Epithelial cell of prostate (primary cell): Measurements from ENCODE around the gene GLRA2.

Experiments
- DNase-seq: peaks from one replicate; pipeline ENCODE4 v3.0.0-alpha.2; 2011; ENCODE audit warnings: low read depth, low spot score
- H3K27ac ChIP-seq: fragments of 450-650 bp; 2 replicates; pipeline ENCODE4 v1.5.1; 2017; ENCODE audit warnings: mild to moderate bottlenecking

Gene GLRA2

GRCh38 chrX:14694611-14695010, 165.3 kb downstream of the GLRA2 start:
- DNase-seq, result no peak
- H3K27ac ChIP-seq, result no peak overlapping the region

GRCh38 chrX:14697451-14697850, 168.1 kb downstream of the GLRA2 start:
- no peak for DNase-seq
- no peak overlapping the region for H3K27ac ChIP-seq

GRCh38 chrX:14698790-14699189, 169.5 kb downstream of the GLRA2 start:
- DNase-seq, result no peak
- H3K27ac ChIP-seq, result no peak overlapping the region

DNA sequence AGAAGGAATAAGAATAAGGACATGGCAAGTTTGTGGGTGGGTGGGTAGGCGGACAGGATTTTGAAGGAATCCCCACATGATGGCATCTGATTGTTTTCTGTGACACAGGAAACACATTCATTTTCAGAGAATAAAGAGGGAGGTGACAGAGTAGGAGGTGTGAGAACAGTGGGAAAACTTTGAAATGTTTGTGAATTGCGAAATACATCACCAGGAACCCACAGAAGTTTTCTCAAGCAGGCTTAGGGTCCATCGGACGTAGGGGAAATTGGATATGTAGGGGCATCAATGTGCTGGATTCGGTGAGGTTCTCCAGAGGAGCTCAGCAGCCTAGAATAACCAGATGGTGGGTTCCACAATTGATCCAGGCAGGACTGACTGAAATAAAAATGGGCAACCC, 171.6 kb downstream of the GLRA2 start:
- no peak overlapping the region for H3K27ac ChIP-seq
- DNase-seq, result no peak

DNA sequence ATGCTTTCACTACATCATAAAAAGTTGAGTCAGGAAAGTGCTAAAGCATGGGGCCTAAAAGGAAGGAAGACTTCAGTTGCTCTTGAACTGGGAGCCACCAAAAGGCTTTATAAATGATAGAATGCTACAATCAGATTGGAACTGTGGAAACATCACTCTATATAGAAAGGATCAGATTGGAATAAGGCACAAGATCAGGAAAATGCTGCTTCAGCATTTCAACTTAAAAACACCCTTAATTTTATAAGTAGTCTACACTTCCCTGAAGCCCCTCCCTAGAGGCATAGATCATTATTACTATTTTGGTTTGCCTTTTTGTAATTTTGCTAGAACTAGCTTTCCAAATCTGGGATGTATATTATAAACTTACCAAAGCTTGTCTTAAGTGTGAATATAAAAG, 172.8 kb downstream of the GLRA2 start:
- no peak overlapping the region for H3K27ac ChIP-seq
- DNase-seq, result no peak

GRCh38 chrX:14712096-14712495, 182.8 kb downstream of the GLRA2 start:
- DNase-seq, result no peak
- H3K27ac ChIP-seq, result no peak overlapping the region

GRCh38 chrX:14717949-14718348, 188.6 kb downstream of the GLRA2 start:
- no peak overlapping the region for H3K27ac ChIP-seq
- DNase-seq, result no peak

DNA sequence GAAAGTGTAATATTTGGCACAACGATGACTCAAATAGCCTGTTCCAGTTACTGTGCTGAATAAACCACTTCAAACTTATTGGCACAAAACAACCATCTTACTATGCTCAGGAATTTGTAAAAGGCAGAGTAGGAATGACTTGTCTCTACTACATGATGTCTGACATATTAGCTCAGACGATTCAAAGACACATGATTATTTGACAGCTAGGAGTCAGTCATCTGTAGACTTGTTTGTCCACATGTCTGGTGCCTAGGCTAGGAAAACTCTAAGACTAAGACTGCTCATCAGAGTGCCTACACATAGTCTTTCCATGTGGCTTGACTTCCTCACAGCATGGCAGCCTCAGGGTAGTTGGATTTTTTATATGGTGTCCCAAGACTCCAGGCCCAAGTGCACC, 189.1 kb downstream of the GLRA2 start:
- H3K27ac ChIP-seq, result no peak overlapping the region
- peak; percentile 41 for DNase-seq

DNA sequence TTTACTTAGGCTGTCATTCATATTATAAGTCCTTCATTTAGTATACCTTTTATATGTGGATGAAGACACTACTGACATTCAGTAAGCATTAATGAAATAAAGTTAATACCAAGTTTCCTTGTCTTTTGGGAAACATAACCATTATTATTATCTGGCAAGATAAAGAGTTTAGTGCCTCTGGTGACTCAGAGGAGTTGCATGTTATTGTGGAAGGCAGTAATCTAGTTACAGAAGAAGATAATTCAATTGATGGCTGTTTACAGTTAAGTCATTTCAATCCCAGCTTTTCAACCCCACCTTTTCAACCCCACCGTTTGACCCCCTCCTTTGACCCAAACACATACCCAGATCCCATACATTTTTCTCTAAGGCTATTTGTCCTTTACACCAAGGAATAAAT, 199.7 kb downstream of the GLRA2 start:
- no peak overlapping the region for H3K27ac ChIP-seq
- DNase-seq, result no peak

GRCh38 chrX:14738643-14739042, 209.3 kb downstream of the GLRA2 start:
- H3K27ac ChIP-seq, result no peak overlapping the region
- DNase-seq, result no peak

DNA sequence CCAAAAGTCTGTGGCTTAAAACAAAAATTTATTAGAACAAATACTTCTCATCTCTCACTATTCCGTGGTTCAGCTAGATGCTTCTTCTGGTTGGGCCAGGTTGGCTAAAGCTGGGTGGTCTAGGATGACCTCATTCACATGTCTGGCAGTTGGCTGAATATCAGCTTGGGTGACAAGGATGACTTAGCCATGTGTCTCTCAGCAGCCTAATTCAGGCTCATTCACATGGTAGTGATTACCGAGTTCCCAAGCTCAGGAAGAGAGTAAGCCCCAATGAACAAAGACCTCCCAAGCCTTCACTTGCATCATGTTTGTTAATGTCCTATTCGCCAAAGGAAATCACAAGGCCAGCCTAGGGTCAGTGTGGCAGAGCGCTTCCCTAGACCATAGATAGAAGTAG, 224.1 kb downstream of the GLRA2 start:
- no peak for DNase-seq
- H3K27ac ChIP-seq, result no peak overlapping the region

DNA sequence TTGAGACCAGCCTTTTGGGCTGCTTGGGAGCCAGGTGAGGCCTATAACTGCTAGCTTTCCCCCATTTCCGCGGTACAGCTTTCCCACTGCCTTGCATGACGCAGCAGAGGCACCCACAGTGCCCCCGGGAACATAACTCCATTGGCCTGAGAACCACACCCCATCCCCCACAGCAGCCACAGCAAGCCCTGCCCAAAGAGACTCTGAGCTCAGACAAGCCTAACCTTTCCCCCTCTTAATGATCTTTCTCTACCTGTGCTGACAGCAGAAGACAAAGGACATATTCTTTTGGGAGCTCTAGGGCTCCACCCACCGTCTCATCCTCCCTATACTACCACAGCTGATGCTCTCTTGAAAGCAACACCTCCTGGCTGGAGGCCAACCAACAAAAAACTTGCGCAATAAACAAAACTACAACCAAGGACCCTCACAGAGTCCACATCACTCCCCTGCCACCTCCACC, 228.7 kb downstream of the GLRA2 start:
- no peak overlapping the region for H3K27ac ChIP-seq
- DNase-seq, result no peak

DNA sequence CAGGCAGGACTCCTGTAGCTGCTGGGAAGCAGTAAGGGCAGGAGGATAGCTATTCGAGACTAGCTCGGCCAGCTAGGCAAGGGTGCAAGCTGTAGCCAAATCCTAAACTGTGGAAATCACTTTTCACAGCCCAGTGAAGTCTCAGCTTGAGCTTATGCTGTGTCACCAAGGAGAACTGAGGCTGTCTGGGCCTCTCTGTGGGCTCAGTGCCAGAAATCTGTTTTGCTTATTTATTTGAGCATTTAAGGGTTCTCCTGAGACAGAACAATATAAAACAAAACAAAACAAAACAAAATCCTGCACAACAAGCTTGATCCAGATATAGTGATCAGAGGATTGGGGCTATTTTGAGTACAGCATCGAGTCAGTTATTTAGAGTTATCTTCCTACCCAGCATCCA, 246.1 kb downstream of the GLRA2 start:
- no peak for DNase-seq
- H3K27ac ChIP-seq, result no peak overlapping the region

- DNase-seq, result no peak
- no peak overlapping the region for H3K27ac ChIP-seq
These were observed 247.6 kb downstream of the GLRA2 start for GRCh38 chrX:14776901-14777300.

DNA sequence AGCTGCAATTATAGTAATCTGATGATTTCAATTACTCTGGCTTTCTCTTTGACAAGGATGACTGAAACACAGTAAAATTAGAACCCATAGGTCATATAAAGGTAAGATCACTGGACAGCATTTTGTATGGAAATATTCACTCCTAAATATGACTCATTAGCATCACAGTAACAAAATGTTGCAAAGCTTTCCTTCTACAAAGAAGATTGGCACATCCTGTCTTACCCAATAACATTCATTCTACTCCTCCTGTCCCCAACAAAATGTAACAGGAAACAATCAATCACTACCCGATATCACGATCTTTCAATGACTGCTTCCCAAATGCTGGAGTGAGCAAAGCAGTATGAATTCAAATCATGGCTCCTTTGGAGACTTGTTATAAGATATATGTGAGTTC, 248.2 kb downstream of the GLRA2 start:
- H3K27ac ChIP-seq, result no peak overlapping the region
- DNase-seq, result no peak

DNA sequence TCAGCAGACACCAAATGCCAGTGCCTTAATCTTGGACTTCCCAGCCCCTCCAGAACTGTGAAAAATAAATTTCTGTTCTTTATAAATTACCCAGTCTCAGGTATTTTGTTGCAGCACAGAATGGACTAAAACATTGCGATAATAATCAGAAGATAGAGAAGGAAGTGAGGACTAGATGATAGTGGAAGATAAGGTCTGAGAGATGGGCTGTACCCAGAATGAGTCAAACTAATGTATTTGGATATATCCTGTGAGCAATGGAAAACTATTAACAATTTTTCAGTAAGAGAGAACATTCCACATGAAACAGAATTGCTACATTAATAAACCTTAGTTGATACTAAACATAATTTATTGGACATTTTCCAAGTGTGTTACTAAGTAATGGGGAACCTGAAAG, 250.2 kb downstream of the GLRA2 start:
- no peak overlapping the region for H3K27ac ChIP-seq
- no peak for DNase-seq
